CD14-positive monocyte (primary cell): ENCODE measurements around the gene KIRREL3. TPM values are rescaled to one million over a fixed set of nuclear protein-coding genes. Genes with fewer than 3 reads are reported as not detected.

ENCODE experiments used
- DNase-seq, 3 donors: peaks; one replicate each; pipeline ENCODE4 v3.0.0-alpha.2; 2011 to 2022
- H2AFZ ChIP-seq: 2 replicates; pipeline ENCODE4 v1.6.0; 2012; ENCODE audit warnings: mild to moderate bottlenecking, low read depth, low read length, inconsistent platforms; ENCODE audit not compliant: insufficient read depth, poor library complexity, severe bottlenecking
- H3K27ac ChIP-seq, 2 donors: 1 replicate in 1 of 2; 2 replicates in 1 of 2; pipeline ENCODE4 v1.5.1; 2012 to 2013; ENCODE audit warnings: low read length in 2 of 2, control low read depth in 1 of 2, inconsistent platforms in 1 of 2, low read depth in 1 of 2, mild to moderate bottlenecking in 1 of 2
- H3K27me3 ChIP-seq, 2 donors: one replicate each; pipeline versions ENCODE4 v1.6.0 to v1.6.1; 2011 to 2013; ENCODE audit warnings: low read length in 2 of 2; ENCODE audit not compliant: control insufficient read depth in 2 of 2, insufficient read depth in 2 of 2
- H3K36me3 ChIP-seq, 2 donors: replicated peaks in 1 of 2; 1 replicate in 1 of 2; 2 replicates in 1 of 2; pipeline versions ENCODE4 v1.5.1 to v1.6.1; 2012 to 2013; ENCODE audit warnings: low read length in 2 of 2, control low read depth in 1 of 2, inconsistent platforms in 1 of 2, mild to moderate bottlenecking in 1 of 2; ENCODE audit not compliant: insufficient read depth in 2 of 2, control insufficient read depth in 1 of 2
- H3K4me1 ChIP-seq, 2 donors: 1 replicate in 1 of 2; 2 replicates in 1 of 2; pipeline versions ENCODE4 v1.5.1 to v1.6.1; 2012 to 2013; ENCODE audit warnings: low read length in 2 of 2, control low read depth in 1 of 2, inconsistent platforms in 1 of 2, mild to moderate bottlenecking in 1 of 2, moderate library complexity in 1 of 2; ENCODE audit not compliant: insufficient read depth in 2 of 2, control insufficient read depth in 1 of 2
- H3K4me2 ChIP-seq: replicated peaks from 2 replicates; pipeline ENCODE3; 2012; ENCODE audit warnings: low read length, moderate library complexity, mild to moderate bottlenecking; ENCODE audit not compliant: poor library complexity, severe bottlenecking; ENCODE audit errors: extremely low read depth
- H3K4me3 ChIP-seq, 3 experiments: fragments of 200-600 bp in 1 of 3; sonication (generic) in 1 of 3; replicated peaks in 1 of 3; 1 replicate in 2 of 3; 2 replicates in 1 of 3; pipeline ENCODE4 v1.5.1; 2011 to 2013; ENCODE audit warnings: low read length in 3 of 3, mild to moderate bottlenecking in 3 of 3, control low read depth in 2 of 3, low read depth in 2 of 3, inconsistent platforms in 1 of 3, moderate library complexity in 1 of 3
- H3K79me2 ChIP-seq: 2 replicates; pipeline ENCODE4 v1.6.0; 2012; ENCODE audit warnings: mild to moderate bottlenecking, control low read depth, inconsistent platforms, low read length, moderate library complexity; ENCODE audit not compliant: insufficient read depth
- H3K9ac ChIP-seq: 2 replicates; pipeline ENCODE4 v1.6.0; 2017; ENCODE audit warnings: low read length, mild to moderate bottlenecking; ENCODE audit not compliant: insufficient read depth, poor library complexity, severe bottlenecking
- H3K9me3 ChIP-seq, 2 donors: replicated peaks in 1 of 2; 1 replicate in 1 of 2; 2 replicates in 1 of 2; pipeline versions ENCODE4 v1.5.1 to v1.6.1; 2012 to 2013; ENCODE audit warnings: low read length in 2 of 2, control low read depth in 1 of 2; ENCODE audit not compliant: control insufficient read depth in 1 of 2, insufficient read depth in 1 of 2
- H4K20me1 ChIP-seq: 2 replicates; pipeline ENCODE4 v1.6.0; 2012; ENCODE audit warnings: mild to moderate bottlenecking, low read length, control low read depth, moderate library complexity; ENCODE audit not compliant: insufficient read depth
- H3K27ac Mint-ChIP-seq, 7 donors: one replicate each; pipeline ENCODE4 v1.8.0; 2020; ENCODE audit warnings: mild to moderate bottlenecking in 7 of 7, mixed read lengths in 7 of 7, moderate library complexity in 6 of 7, inconsistent platforms in 2 of 7
- H3K27me3 Mint-ChIP-seq, 3 donors: one replicate each; pipeline ENCODE4 v1.8.0; 2021 to 2022; ENCODE audit warnings: low read depth in 3 of 3, mild to moderate bottlenecking in 3 of 3, mixed read lengths in 3 of 3, moderate library complexity in 3 of 3, inconsistent platforms in 1 of 3
- H3K36me3 Mint-ChIP-seq, 2 donors: one replicate each; pipeline ENCODE4 v1.8.0; 2020; ENCODE audit warnings: mixed read lengths in 2 of 2, inconsistent platforms in 1 of 2, mild to moderate bottlenecking in 1 of 2
- H3K4me1 Mint-ChIP-seq: one replicate; pipeline ENCODE4 v1.8.0; 2020; ENCODE audit warnings: mild to moderate bottlenecking, mixed read lengths
- H3K4me3 Mint-ChIP-seq, 2 donors: one replicate each; pipeline ENCODE4 v1.8.0; 2020; ENCODE audit warnings: mild to moderate bottlenecking in 2 of 2, mixed read lengths in 2 of 2, moderate library complexity in 1 of 2
- H3K9me3 Mint-ChIP-seq, 7 donors: one replicate each; pipeline ENCODE4 v1.8.0; 2020 to 2022; ENCODE audit warnings: mixed read lengths in 7 of 7, mild to moderate bottlenecking in 6 of 7, moderate library complexity in 6 of 7, inconsistent platforms in 2 of 7
- WGBS: methylation state at CpG from one replicate; pipeline ENCODE4 v1.1.5; 2013; ENCODE audit warnings: missing lambda C conversion rate; ENCODE audit not compliant: insufficient coverage; 5-methylcytosine and 5-hydroxymethylcytosine counted together
- intact Hi-C, 2 donors: fragments of 100-400 bp; cut with micrococcal nuclease; formaldehyde crosslinking; loops; one replicate each; pipeline versions ENCODE4 v1.15.0 to v1.15.1; 2023
- polyA plus RNA-seq, 3 donors: library from polyadenylated mRNA; depleted of rRNA in 1 of 3; unstranded in 2 of 3; stranded (reverse) in 1 of 3; fragments of 300-500 nt in 2 of 3; fragments of >200 nt in 1 of 3; fragmentation: Illumina TruSeq in 2 of 3; gene quantifications; 1 replicate in 2 of 3; 2 replicates in 1 of 3; pipeline ENCODE4 v1.2.3, GENCODE V29; 2012 to 2021
- TF ChIP-seq, protein P1 (sequence below): fragments of 200-600 bp; IDR thresholded peaks from one replicate; pipeline ENCODE4 v1.8.0; 2022; ENCODE audit warnings: antibody characterized with exemption, mild to moderate bottlenecking

KIRREL3 gene
- polyA plus RNA-seq, 3 donors: not detected

DNA sequence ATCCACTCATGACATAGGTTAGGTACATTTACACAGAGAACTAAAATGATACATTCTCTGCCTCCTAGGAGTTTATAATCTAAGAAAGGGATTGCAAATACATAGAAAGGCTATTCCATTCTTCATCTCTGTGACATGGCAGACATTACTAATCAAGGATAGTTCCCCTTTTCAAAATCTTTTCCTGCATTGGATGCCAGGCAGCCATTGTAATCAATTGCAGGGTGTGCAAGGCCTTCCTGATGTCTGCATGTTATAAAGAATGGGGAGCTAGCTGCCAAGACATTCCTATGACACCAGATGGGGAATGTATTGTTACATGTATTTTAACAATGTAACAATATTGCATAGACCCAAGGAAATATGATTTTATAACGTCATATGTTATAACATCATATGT, 82.0 kb downstream of the KIRREL3 start:
- WGBS: no CpG with 5 or more reads among the region's 1 CpG
- Histone ChIP-seq H3K4me1 (peaks cover 0 to 34% of the 10 kb centered on the region in 2 donors), H3K79me2 (no peaks in the 10 kb centered on the region), H3K27ac (peak overlapping the region in 1 of 2 donors; percentile 55), H3K4me3 (no peak overlapping the region), H3K9me3 (peaks cover 0 to 8% of the 10 kb centered on the region in 2 donors), H4K20me1 (no peaks in the 10 kb centered on the region), H2AFZ (no peak overlapping the region), H3K9ac (no peak overlapping the region), H3K27me3 (no peaks in the 10 kb centered on the region), H3K36me3 (no peaks in the 10 kb centered on the region), H3K4me2 (no peak overlapping the region)
- no peak overlapping the region for H3K4me3 Mint-ChIP-seq
- H3K9me3 Mint-ChIP-seq: peaks cover 0 to 9% (median 3%) of the 10 kb centered on the region in 7 donors
- H3K36me3 Mint-ChIP-seq: no peaks in the 10 kb centered on the region
- intact Hi-C loops: no loop called here
- TF ChIP-seq, protein P1, sequence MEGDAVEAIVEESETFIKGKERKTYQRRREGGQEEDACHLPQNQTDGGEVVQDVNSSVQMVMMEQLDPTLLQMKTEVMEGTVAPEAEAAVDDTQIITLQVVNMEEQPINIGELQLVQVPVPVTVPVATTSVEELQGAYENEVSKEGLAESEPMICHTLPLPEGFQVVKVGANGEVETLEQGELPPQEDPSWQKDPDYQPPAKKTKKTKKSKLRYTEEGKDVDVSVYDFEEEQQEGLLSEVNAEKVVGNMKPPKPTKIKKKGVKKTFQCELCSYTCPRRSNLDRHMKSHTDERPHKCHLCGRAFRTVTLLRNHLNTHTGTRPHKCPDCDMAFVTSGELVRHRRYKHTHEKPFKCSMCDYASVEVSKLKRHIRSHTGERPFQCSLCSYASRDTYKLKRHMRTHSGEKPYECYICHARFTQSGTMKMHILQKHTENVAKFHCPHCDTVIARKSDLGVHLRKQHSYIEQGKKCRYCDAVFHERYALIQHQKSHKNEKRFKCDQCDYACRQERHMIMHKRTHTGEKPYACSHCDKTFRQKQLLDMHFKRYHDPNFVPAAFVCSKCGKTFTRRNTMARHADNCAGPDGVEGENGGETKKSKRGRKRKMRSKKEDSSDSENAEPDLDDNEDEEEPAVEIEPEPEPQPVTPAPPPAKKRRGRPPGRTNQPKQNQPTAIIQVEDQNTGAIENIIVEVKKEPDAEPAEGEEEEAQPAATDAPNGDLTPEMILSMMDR: no peak
- peaks cover 0 to 1% (median 0%) of the 10 kb centered on the region in 3 donors for H3K27me3 Mint-ChIP-seq
- peaks cover 10% of the 10 kb centered on the region for H3K4me1 Mint-ChIP-seq
- DNase-seq: peak in 1 of 3 donors; percentile 18
- H3K27ac Mint-ChIP-seq: peak overlapping the region in 3 of 7 donors; percentile 92 to 96 (median 94)

DNA sequence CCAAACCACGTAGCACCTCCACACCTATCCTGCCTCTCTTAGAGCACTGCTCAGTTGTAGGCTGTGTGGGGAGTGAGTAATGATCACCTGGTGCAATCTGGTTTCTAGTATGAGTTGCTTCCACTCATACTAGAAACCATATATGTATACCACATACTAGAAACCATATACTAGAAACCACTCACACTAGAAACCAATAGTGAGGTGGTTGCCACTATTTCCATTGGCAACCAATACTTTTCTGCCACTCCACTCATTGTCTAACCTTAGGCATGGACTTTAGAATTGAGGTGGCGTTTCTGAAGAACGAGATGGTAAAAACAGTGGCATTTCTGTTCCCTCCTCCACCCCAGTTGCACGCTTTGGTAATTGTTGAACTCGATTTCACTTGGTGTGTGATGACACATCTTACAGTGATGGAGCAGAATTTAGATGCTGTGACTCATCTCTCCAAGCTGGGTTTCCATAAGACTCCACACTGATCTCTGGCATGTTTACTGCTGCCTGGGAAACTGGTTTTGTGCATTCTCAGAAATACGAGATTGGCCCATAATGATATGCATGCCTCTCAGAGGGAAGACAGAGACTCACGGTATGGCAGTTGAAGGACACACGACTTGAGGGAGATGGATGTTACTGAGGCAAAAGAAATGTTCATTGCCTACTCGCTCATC, 82.9 kb downstream of the KIRREL3 start:
- Histone ChIP-seq H3K27me3 (no peaks in the 10 kb centered on the region), H3K4me3 (no peak overlapping the region), H3K79me2 (no peaks in the 10 kb centered on the region), H4K20me1 (no peaks in the 10 kb centered on the region), H3K9me3 (peaks cover 0 to 1% of the 10 kb centered on the region in 2 donors), H3K9ac (no peak overlapping the region), H2AFZ (no peak overlapping the region), H3K27ac (peak overlapping the region in 1 of 2 donors; percentile 55), H3K4me1 (peaks cover 0 to 34% of the 10 kb centered on the region in 2 donors), H3K4me2 (no peak overlapping the region), H3K36me3 (no peaks in the 10 kb centered on the region)
- WGBS: 75% methylated on average over 4 of the region's 9 CpGs
- TF ChIP-seq, protein P1: no peak
- Mint-ChIP-seq H3K36me3 (no peaks in the 10 kb centered on the region), H3K27me3 (no peaks in the 10 kb centered on the region), H3K4me1 (peaks cover 10% of the 10 kb centered on the region), H3K4me3 (no peak overlapping the region), H3K9me3 (peaks cover 0 to 2% (median 0%) of the 10 kb centered on the region in 7 donors), H3K27ac (peak overlapping the region in 5 of 7 donors; percentile 71 to 96 (median 92))
- intact Hi-C loops: no loop called here
- peak in 1 of 3 donors; percentile 89 for DNase-seq
